HL-60 (cell line): ENCODE results near the gene MOCS1.

Source experiments
- POLR2AphosphoS5 ChIP-seq: IDR thresholded peaks from 2 replicates; pipeline ENCODE4 v1.6.1; 2012; ENCODE audit warnings: low read depth
- SPI1 ChIP-seq: IDR thresholded peaks from 2 replicates; pipeline ENCODE4 v1.6.1; 2012; ENCODE audit warnings: low read depth, mild to moderate bottlenecking, borderline replicate concordance
- TF ChIP-seq, protein P1 (sequence below): IDR thresholded peaks from one replicate; pipeline ENCODE4 v1.5.1; 2011; ENCODE audit warnings: low read length, control low read depth, inconsistent platforms; ENCODE audit not compliant: insufficient read depth
- TF ChIP-seq, protein P2 (sequence below): IDR thresholded peaks from 2 replicates; pipeline ENCODE4 v1.6.1; 2012; ENCODE audit warnings: low read depth; ENCODE audit not compliant: insufficient replicate concordance

DNA sequence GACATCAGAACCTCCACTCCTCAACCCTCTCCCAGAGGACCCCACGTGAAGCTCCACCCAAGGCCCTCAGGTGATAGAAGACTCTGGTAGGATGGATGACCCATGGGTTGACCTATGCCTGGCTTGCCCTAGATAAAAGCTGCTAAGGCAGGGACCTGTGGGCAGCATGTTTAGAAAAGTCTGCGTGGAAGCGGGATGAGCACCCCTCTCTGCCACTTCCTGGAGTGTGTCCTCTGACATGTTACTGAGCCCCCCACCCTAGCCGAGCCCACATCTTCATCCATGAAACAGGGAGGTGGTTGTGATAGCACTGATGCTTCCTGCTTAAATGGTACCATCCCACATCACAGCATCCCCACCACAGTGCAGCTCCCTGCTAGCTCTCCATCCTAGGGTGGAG lies 21.8 kb downstream of the MOCS1 start:
- TF ChIP-seq, protein P1, sequence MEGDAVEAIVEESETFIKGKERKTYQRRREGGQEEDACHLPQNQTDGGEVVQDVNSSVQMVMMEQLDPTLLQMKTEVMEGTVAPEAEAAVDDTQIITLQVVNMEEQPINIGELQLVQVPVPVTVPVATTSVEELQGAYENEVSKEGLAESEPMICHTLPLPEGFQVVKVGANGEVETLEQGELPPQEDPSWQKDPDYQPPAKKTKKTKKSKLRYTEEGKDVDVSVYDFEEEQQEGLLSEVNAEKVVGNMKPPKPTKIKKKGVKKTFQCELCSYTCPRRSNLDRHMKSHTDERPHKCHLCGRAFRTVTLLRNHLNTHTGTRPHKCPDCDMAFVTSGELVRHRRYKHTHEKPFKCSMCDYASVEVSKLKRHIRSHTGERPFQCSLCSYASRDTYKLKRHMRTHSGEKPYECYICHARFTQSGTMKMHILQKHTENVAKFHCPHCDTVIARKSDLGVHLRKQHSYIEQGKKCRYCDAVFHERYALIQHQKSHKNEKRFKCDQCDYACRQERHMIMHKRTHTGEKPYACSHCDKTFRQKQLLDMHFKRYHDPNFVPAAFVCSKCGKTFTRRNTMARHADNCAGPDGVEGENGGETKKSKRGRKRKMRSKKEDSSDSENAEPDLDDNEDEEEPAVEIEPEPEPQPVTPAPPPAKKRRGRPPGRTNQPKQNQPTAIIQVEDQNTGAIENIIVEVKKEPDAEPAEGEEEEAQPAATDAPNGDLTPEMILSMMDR, result no peak
- TF ChIP-seq SPI1 (no peak), POLR2AphosphoS5 (no peak)
- TF ChIP-seq, protein P2, sequence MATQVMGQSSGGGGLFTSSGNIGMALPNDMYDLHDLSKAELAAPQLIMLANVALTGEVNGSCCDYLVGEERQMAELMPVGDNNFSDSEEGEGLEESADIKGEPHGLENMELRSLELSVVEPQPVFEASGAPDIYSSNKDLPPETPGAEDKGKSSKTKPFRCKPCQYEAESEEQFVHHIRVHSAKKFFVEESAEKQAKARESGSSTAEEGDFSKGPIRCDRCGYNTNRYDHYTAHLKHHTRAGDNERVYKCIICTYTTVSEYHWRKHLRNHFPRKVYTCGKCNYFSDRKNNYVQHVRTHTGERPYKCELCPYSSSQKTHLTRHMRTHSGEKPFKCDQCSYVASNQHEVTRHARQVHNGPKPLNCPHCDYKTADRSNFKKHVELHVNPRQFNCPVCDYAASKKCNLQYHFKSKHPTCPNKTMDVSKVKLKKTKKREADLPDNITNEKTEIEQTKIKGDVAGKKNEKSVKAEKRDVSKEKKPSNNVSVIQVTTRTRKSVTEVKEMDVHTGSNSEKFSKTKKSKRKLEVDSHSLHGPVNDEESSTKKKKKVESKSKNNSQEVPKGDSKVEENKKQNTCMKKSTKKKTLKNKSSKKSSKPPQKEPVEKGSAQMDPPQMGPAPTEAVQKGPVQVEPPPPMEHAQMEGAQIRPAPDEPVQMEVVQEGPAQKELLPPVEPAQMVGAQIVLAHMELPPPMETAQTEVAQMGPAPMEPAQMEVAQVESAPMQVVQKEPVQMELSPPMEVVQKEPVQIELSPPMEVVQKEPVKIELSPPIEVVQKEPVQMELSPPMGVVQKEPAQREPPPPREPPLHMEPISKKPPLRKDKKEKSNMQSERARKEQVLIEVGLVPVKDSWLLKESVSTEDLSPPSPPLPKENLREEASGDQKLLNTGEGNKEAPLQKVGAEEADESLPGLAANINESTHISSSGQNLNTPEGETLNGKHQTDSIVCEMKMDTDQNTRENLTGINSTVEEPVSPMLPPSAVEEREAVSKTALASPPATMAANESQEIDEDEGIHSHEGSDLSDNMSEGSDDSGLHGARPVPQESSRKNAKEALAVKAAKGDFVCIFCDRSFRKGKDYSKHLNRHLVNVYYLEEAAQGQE, result no peak
